Measurements from ENCODE around the gene DDX17.

Gene DDX17

DNA sequence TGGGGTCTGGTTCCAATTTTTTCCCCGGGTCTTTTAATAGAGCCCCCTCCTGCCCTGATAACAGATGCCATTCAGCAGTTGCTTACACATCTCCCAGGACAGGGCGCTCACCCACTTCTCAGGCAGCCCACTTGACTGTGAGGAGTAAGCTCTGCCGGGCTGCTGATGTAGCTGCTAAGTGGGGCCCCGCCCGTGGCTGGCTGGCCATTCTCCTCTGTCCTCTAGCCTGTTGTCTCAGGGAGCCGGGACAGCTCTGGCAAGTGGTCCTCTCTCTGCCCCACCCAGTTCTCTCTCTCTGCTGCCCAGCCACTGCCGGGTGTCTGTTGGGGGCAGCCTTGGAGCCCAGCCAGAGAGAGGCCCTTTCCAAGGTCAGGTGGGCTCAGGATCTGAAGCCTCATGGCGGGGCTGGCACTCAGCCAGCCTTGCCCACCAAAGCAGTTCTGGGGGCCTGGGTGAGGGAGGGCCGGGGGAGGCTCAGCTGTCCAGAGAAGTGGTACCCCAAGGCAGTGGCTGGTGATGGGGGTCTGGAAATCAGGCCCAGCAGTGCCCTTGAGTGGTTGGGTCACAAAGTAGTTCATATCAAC, 60.0 kb downstream of the DDX17 start:
- DNase-seq = no peak

GRCh38 chr22:38444783-38445182, 61.3 kb downstream of the DDX17 start:
- DNase-seq = no peak

- no peak for DNase-seq
Measured at GRCh38 chr22:38443628-38444521, 62.2 kb downstream of the DDX17 start.

GRCh38 chr22:38442967-38443627, 63.0 kb downstream of the DDX17 start:
- DNase-seq = no peak

DNA sequence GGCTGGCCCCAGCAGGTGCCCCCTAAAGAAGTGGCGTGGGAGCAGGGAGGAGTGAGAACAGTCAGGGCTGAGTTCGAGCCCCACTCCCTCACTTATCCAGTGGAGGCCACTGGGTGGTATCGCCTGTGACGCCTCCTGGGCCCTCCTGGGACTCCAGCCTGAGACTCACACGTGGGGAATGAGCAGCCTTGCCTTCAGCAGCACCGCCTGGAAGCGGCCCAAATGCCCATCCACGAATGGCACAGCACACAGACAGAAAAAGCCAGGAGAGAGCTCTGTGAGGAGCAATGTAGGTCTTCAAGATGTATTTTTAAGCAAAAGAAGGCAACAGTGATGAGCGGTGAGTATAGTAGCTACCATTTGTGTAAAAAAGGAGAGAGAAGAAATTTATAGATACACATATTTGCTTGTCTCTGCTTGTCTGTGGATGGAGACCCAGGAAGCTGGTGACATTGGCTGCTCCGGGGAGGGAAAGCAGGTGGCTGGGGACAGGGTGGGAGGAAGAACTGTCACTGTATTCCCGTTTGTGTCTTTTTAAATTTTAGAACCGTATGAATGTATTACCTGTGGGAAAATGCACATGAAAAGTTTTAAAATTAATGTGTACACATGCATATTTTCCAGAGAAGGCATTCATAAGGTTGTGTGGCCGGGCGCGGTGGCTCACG, 64.4 kb downstream of the DDX17 start:
- no peak for DNase-seq

GRCh38 chr22:38440747-38441350, 65.3 kb downstream of the DDX17 start:
- DNase-seq = no peak

- no peak for DNase-seq
Measured at GRCh38 chr22:38437416-38437815, 68.7 kb downstream of the DDX17 start.

DNA sequence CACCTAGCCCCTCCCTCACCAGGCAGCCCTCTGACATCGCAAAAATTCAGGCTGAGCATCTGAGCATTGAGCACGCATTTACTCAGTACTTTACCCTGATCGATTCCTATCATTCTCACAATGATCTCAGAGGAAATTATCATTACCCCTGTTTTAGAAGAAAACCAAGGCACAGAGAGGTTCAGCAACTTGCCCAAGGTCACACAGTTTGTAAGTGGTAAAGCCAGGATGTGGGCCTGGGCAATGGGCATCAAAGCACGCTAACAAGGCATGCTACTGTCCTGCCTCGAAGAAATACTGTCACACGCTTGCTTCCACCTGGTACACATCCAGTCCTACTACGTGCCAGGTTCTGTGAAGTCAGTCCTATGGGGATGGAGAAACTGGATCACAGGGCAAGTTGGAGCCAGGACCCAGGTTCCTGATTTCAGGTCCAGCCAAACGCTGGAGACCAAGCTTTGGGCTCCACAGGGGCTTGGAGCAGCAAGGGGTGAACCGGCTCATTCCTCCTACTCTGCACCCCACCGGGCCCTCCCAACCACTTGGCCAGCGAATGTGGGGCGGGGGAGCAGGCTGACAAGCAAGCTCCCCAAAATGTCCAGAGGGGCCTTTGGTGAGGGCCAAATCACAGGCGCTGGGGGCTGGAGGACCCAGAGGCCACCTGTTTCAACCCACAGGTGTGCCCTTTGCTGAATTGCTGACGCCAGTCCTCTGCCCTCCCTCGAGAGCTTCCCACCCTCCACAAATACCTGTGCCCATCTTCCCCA, 69.3 kb downstream of the DDX17 start:
- DNase-seq = no peak

DNA sequence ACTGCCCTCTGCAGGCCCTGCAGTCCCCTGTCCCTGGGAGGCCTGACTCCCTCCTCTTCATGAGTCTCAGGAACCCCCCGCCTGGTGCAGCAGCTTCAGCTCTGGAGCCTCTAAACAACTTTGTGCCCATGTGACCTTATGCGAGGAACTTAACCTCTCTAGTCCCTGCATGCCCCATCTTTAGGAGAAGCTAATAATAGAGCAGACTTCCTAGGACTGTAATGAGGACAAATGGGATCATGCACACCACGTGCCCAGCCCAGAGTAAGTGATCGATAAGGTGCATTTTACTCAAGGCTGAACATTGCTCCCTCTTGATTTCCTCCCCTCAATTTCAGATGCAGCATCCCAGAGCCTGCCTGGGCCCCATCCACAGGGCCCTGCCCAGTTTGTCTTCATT, 70.1 kb downstream of the DDX17 start:
- no peak for DNase-seq

GRCh38 chr22:38435010-38435409, 71.1 kb downstream of the DDX17 start:
- no peak for DNase-seq

DNA sequence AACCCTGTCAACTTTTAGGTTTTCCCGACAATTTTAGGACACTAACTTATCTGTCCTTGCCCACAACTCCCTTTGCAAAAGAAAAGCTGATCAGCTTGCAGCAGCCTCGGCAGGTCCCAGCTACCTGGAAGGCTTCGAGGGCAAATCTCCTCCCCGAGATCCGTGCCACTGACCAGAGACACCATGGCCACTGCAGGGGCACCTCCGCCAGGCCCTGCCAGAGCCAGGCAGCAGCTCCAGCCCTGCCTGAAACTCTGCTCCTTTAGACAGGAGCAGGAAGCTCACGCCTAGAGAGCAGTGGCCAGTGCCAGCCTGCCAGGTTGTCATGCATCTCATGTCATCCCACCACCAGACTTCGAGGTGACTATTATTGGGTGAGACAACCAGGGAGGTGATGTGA, 72.2 kb downstream of the DDX17 start:
- DNase-seq = no peak

Measured in cortex of kidney (tissue), 1 donor.